GM18858 (cell line): ENCODE measurements around the gene ACSL5.

Experiments used
- ATAC-seq: cut with Tn5 transposase; IDR thresholded peaks from one replicate; pipeline ENCODE4 v1.9.1; 2021; ENCODE audit not compliant: unreplicated experiment

Gene ACSL5

DNA sequence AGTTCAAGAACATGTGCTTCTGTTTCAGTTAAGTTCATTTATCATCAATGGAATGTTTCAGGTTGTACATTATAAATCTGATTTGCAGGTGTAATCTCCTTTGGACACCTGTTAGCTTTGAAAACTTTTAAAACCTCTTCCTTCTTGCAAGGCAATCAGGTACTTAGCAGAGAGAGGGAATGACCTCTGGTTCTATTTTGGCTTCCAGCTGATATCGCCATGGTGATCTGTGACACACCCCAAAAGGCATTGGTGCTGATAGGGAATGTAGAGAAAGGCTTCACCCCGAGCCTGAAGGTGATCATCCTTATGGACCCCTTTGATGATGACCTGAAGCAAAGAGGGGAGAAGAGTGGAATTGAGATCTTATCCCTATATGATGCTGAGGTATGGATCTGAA, 35.4 kb downstream of the ACSL5 start:
- ATAC-seq, result no peak

DNA sequence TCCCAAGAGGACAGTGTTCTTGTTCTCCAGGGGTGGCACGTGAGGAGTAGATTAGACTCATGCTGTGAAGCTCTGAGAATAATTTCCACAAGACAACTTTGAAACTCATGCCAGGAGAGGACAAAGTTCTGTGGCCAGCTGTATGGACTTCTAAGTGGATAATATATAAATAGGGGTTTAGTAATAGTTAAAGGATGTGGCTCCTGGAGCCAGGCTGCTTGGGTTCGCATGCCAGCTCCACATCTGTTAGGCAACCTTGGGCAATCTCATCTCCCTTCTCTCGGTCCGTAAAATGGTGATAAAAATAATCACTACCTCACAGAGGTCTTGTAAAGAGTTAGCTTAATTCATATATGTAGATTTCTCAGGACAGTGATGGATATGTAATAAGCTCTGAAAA, 35.8 kb downstream of the ACSL5 start:
- no peak for ATAC-seq

DNA sequence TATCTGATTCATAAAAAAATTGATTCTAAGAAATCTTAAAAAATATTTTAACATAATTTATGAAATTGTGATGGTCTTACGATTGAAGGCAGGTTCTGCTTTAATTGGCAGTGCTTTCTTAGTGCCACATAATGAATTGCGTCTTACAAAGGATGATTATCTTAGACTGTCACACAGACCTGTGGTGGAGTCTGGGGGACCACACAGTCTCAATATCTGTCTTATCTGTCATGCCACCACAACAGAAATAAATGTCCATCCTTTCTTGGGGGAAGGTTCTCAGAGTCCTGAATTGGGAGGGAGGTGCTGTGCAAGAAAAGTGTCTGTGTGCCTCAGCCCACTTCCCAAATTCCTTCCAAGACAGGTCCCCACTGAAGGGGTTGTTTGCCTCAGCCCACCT, 38.8 kb downstream of the ACSL5 start:
- no peak for ATAC-seq

DNA sequence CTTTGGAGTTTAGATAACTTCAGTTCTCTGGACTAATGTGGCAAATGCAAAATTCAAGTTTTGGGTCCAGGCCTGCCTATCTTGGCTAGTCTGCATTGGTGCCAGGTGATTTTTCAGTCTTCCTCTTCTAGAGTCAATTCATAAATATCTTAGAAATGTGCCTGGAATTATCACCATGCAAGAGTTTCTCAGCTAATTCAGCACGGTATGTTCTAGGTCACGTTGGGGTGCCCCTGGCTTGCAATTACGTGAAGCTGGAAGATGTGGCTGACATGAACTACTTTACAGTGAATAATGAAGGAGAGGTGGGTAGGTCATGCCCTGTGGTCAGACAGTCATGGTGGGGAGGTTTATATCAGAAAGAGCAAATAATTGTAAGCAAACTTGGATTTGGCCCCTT, 47.8 kb downstream of the ACSL5 start:
- ATAC-seq, result no peak

DNA sequence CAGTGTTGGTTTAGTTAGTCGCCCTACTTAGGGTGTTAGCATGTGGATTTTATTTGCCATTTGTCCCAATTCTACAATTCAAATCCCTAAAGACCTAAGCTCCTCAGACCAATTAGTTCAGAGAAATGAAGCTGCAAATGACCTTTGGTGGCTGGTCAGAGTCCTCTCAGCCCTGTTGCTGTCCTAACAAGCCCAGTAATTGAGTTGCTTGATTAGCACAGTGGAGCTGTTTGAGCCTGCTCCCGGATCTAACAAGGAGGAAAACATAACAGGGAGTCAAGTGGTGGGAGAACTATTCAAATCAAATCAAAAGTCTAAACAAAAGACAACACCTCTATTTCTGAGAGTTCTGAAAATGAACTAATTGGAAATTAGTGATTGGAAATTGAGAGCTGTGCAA, 50.7 kb downstream of the ACSL5 start:
- no peak for ATAC-seq

DNA sequence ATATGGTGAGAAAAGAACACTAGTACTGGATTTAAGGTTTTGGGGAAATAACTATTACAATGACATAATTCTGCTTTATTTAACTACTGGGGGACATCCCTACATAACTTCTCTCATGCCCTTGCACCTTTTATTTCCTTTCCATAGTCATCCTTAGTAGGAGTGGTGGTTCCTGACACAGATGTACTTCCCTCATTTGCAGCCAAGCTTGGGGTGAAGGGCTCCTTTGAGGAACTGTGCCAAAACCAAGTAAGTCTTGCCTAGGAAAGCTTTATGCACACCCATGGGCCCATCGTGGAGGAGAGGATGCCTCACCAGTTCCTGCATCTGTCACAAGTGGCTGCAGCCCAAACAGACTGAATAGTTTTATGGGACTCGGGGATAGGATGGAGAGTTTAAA, 52.2 kb downstream of the ACSL5 start:
- no peak for ATAC-seq

DNA sequence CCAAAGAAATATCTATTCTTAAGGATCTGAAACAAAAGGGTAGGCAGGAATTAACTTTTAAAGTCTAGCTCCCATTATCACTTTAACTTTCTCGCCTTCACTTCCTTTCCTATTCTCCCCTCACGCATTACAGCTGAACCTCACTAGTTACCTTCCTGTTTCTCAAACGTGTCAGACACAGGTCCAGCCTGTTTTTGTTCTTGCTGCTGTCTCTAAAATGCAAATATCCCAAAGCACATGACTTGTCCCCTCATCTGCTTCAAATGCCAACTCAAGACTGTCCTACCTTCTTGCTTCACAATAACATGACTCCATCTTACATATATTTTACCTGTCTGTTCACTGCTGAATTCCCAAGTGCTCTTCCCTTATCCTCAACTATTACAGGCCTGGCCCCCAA, 55.2 kb downstream of the ACSL5 start:
- no peak for ATAC-seq

DNA sequence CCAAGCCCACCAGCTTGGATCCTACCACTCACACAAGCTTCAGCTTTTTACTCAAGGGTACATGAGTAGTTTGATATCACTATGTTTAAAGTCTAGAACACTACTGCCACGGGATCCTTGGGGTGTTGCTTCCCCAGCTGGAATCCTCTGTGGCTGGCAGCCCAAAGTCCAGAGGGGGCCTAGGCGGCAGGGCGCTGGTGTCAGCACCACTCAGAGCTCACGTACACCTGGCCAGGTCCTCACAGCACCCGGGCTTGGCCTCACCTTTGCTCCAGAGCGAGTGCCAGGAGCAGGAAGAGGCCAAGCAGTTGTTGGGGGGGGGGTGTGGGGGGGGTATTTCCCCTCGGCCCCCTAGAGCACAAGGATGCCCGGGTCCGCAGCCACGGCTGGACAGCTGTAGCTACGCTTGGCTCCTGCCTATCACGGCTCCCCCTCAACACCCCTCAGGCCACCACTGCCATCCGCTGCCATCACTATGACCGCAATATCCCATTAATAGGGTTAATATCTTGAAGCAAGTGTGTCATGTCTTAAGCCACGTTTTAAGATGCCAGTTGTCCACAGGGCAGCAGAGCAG, 55.8 kb downstream of the ACSL5 start:
- no peak for ATAC-seq

DNA sequence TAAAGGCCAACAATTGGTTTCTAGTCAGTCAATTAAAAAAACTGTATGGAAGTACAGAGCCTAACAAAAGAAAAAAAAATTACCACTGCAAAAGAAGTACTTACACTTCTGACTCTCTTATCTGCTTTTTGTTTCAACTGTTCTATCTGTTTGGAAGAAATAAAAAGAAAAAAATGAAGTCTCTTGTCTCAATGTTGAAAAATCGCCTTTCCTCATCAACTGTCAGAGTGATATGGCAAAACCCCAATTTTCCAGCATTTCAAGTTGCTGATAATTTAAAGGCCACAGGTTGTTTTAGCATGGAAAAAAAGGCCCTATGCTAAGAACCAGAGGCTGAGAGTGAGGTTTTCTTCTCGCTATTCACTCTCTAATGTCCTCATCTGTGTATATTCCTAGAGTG, 59.2 kb downstream of the ACSL5 start:
- no peak for ATAC-seq

DNA sequence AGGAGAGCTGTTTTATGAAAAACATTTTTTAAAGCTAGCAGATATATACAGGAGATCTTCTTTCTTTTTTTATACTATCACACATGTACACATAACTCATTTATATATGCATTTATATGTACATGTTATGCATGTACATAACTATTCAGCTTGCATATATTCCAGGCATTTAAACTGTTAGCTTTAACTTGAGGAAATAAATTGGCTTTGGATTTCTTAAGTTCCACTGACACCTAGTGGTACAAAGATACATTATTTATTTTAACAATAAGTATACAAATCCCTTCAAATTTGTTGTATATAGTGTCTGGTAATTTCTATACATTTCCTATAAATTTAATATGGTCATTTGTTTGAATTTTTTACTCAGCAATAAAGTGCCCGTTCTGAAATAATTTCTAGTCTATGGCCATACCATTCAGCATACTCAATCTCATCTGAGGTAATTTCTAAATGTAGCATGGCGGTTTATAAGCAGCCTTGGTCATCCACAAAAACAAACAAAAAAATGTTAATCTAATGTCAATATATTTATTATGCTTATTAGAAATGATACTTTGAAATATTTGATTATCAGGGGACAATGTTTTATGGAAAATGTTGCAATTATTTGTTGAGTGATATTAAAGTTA, 61.2 kb downstream of the ACSL5 start:
- no peak for ATAC-seq

DNA sequence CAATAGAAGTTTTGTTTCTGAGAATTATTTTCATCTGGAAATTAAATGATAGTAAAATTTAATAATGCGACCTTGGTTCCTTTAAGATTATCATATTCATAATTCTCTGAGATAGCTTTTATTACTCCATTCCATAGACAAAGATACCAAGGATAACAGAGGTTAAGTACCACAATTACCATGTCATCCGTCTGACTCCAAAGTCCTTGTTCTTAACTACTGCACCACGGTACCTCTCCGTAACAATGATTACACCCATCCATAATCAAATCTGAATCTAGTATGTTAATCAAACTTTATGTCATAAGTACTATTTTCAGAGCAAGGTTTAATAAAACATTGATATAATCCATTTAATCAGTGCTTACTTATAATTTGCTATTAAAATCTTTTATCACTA, 64.4 kb downstream of the ACSL5 start:
- ATAC-seq, result no peak

DNA sequence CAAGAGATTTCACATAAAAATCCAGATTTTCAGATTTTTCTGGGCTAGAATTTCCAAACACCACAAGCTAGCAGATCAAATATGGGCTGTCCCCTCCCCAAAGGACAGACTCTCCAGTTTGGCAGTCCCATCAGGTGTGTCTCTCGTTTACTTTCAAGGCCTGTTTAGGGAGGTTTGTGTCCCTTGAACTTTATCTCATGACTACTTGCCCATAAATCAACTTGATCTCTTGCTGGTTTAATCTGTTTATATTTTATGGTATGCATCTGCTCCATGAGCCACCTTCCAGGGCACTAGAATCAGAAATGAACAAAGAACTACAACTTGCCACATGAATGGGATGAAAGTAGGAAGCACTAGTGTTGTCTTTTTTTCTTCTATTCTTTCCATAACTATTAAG, 67.6 kb downstream of the ACSL5 start:
- ATAC-seq, result no peak

DNA sequence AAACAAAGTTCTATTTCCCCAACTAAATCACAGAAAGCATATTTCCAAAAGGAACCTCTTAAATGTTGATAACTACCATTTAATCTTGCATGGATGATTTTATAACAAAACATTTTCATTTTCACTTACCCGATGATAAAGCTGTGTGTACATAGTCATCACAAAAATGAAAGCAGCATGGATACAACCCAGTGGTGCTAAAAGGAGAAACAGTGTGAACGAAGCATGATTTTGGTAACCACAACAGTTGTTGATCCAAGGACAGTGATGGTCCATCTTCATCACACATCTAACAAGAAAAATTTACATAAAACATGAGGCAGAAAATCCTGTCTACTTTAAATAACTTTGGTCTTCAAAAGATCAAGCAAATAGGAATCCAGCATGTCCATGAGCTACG, 68.1 kb downstream of the ACSL5 start:
- peak; percentile 35 for ATAC-seq

DNA sequence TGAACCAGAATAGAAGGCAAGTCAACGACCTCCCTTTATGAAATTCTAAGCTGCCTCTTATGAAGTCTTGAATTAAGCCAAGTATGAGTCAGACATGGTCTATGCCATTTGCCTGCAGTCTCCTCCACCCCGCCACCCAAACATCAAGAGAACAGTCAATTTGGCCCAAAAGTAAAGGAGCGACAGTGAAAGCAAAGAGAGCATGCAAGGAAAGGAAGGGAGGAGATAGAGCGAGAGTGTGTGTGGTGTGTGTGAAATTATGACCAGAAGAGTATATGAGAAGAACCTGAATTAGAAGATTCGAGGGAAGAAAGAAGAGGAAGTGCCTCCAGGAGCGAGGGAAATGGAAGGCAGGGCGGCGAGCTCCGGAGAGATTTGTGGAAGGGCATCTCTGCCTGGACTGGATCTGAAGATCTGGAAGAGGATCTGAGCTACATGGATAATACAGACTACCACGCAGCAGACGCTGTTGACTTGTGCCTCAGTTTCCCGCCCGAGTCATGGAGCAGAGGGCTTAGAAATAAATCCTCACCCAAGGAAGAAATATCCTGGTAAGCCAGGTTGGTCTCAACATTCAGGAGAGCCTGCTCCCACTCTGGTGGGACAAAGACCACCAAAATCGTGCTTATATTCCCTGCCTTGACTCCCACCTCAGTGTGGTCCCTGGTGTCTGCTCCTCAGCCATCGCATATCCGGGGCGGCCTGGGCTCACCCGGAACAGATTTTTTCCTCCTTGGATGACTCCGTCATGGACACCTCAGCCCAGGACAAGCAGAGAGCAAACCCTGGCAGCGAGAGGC, 72.3 kb downstream of the ACSL5 start:
- no peak for ATAC-seq

DNA sequence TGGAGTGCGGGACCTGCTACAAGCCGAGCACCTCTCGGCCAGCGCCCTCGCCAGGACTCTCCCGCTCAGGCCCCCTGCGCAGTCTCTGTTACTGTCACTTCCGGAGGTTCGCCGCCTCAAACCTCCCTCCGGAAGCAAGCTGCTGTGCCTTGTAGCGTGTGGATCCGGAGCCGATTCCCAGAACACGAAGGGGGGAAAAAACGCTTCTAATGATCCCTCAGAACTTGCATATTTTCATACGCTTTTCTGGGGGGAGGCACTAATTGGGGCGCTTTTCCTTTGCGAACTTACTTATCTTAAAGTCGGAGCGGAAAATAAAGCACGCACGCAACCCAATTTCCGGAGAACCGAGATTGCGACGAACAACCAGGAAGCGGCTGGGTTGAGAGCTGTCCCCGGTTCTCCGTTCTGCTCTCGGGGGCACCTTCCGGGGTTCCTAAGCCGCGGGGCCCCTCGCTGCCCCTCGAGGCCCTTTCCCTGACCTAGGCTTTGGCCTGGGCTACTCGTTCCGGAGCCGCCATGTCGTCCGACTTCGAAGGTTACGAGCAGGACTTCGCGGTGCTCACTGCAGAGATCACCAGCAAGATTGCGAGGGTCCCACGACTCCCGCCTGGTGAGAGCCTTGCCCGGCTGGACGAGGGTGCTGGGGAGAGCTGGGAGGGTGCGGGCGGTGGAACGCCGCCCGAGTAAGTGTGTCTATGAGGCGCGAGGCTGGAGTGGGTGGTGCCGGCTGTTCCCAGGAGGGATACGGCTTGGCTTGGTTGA, 73.1 kb downstream of the ACSL5 start, which contains the start of the genes VTI1A and ZDHHC6:
Gene VTI1A (plus strand): TSS at position 361 of the 765 bp plus-strand sequence. CDS start 159 bp downstream, at position 520.
Gene ZDHHC6 (minus strand): TSS at position 60 of the 765 bp plus-strand sequence. CDS start 1,478 bp downstream, outside the sequence.
- peak; percentile 82 for ATAC-seq

DNA sequence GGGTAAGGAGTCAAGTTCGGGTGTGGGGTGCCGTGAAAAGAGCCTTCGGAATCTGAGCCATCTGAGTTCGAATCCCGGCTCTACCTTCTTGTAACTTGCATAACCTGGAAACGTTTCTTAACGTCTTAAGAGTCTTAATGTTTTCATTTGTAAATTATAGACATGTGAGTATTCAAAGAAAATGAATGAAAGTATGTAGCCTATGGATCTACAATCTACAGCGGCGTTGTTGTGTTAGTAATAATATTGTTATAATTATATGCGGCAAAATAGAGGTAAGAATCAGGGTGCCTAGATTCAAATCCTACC, 73.7 kb downstream of the ACSL5 start:
- ATAC-seq, result no peak

DNA sequence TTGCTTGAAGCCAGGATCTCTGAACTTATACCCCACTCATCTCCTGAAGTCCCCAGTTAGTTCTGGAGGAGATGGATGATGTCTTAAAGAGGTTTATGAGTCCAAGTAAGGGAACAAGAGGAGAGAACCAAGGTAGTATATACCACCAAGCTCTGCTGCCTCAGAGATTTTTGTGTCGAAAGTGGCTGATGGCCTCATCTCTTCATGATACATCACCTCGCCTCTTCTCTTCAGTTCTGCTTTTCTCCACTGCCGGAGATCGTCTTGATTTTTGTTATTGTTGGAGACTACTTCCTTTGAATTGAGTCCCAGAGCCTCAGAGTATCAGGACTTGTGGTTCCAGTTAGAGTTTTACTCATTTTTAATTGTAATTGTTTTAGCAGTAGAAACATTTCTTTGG, 75.0 kb downstream of the ACSL5 start:
- no peak for ATAC-seq

DNA sequence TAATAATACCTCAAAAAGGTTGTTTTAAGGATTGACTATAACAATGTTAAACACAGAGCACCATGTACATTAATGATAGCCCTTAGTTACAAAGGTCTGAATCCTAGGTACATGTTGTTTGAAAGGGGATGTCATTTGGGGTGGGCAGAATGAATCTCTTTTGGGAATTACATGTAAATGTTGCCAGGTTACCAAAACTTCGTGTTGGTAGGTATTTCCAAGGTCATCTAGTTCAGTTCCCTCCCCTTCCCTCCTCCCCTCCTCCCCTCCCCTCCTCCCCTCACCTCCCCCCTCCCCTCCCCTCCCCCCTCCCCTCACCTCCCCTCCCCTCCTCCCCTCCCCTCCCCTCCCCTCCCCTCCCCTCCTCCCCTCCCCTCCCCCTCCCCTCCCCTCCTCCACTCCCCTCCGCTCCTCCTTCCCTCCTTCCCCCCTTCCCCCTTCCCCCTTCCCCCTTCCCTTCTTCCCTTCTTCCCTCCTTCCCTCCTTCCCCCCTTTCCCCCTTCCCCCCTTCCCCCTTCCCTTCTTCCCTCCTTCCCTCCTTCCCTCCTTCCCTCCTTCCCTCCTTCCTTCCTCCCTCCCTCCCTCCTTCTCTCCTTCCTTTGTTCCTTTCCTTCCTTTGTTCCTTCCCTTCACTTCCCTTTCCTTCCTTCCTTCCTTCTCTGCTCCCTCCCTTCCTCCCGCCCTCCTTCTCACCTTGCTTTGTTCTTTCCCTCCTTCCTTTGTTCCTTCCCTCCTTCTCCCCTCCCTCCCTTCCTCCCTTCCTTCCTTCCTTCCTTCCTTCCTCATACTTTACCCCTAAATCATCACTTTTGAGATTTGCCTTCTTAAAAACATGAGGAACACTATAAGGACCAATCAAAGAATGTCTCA, 81.2 kb downstream of the ACSL5 start:
- ATAC-seq, result no peak

DNA sequence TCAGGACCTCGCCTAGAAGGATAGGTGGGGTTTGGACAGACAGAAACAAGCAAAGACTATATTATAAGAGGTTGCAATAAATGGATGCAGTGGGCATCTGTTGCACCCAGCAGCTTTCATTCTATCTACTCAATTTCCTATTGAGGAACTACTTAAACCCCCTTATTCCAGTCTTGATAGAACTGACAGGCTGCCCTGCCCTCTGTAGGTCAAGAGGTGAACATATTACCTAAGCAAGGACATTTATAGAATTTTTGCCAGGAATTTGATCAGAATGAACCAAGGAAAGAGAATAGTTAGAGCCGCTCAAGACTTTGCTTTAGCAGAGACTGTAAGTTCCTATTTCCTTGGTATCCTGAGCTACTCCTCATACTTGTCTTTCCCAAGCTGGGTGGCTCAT, 82.6 kb downstream of the ACSL5 start:
- no peak for ATAC-seq

DNA sequence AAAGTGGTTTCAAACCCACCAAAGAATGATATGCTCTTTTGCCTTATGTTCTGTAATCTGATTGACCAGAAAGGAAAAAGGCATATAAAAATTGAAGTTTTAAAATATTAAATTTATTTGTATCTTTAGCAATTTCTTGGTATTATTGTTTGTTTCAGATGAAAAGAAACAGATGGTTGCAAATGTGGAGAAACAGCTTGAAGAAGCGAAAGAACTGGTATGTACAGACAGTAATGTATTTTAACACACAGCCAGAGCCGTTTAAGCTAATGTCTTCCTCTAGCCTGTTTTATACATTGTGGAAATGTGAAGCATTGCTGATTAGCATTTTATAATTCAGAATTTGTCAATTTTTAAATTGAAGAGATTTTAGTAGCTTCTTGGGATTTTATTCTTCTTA, 86.5 kb downstream of the ACSL5 start:
- ATAC-seq, result no peak
